DOHH2 (cell line): ENCODE measurements around the gene RPL32.
"Not testable (repeated sequence)": the region's sequence is repeated elsewhere in the genome, so short reads cannot be mapped to it uniquely, and the experiment has no call there.

ENCODE experiments used
- H3F3A ChIP-seq: fragments of 200-600 bp; sonication (generic), shearing (Covaris generic); 2 replicates; pipeline ENCODE4 v1.6.0; 2016; ENCODE audit warnings: antibody characterized with exemption, mild to moderate bottlenecking; ENCODE audit not compliant: control insufficient read depth, insufficient read depth
- H3K27ac ChIP-seq: fragments of 200-600 bp; sonication (generic); 2 replicates; pipeline ENCODE4 v1.5.1; 2014; ENCODE audit warnings: low read depth, mild to moderate bottlenecking, low read length, moderate library complexity
- H3K27me3 ChIP-seq: fragments of 200-600 bp; sonication (generic); 2 replicates; pipeline ENCODE4 v1.6.1; 2014; ENCODE audit warnings: mild to moderate bottlenecking, low read length, mixed read lengths; ENCODE audit not compliant: control insufficient read depth
- H3K36me3 ChIP-seq: fragments of 200-600 bp; sonication (generic); 2 replicates; pipeline ENCODE4 v1.6.1; 2014; ENCODE audit warnings: mild to moderate bottlenecking, low read length, moderate library complexity, mixed read lengths; ENCODE audit not compliant: control insufficient read depth
- H3K4me1 ChIP-seq: fragments of 200-600 bp; sonication (generic); 2 replicates; pipeline ENCODE4 v1.6.1; 2014; ENCODE audit warnings: mild to moderate bottlenecking, low read length, mixed read lengths; ENCODE audit not compliant: control insufficient read depth
- H3K4me2 ChIP-seq: fragments of 200-600 bp; sonication (generic); 2 replicates; pipeline ENCODE4 v1.6.0; 2014; ENCODE audit warnings: mild to moderate bottlenecking, low read length, moderate library complexity
- H3K4me3 ChIP-seq: fragments of 200-600 bp; sonication (generic); 2 replicates; pipeline ENCODE4 v1.5.1; 2014; ENCODE audit warnings: mild to moderate bottlenecking, low read length, mixed read lengths
- H3K79me2 ChIP-seq: fragments of 200-600 bp; sonication (generic); 2 replicates; pipeline ENCODE4 v1.6.1; 2014; ENCODE audit warnings: mild to moderate bottlenecking, low read length, mixed read lengths; ENCODE audit not compliant: control insufficient read depth
- H3K9me2 ChIP-seq: fragments of 200-600 bp; sonication (generic); replicated peaks from 2 replicates; pipeline ENCODE4 v1.6.1; 2014; ENCODE audit warnings: mild to moderate bottlenecking, low read length, mixed read lengths; ENCODE audit not compliant: control insufficient read depth
- H3K9me3 ChIP-seq: fragments of 200-600 bp; sonication (generic); 2 replicates; pipeline ENCODE4 v1.6.1; 2014; ENCODE audit warnings: antibody characterized with exemption, low read length, mixed read lengths; ENCODE audit not compliant: control insufficient read depth, insufficient read depth
- H4K20me1 ChIP-seq: fragments of 200-600 bp; sonication (generic); 2 replicates; pipeline ENCODE4 v1.6.0; 2014; ENCODE audit warnings: low read depth, mild to moderate bottlenecking, antibody characterized with exemption, low read length, moderate library complexity; ENCODE audit not compliant: control insufficient read depth, insufficient read depth
- CTCF ChIP-seq: fragments of 200-600 bp; sonication (generic); IDR thresholded peaks from one replicate; pipeline ENCODE4 v1.5.1; 2014; ENCODE audit warnings: antibody characterized with exemption, mild to moderate bottlenecking, low read depth, low read length; ENCODE audit not compliant: poor library complexity, severe bottlenecking
- EZH2phosphoT487 ChIP-seq: fragments of 200-600 bp; sonication (generic); IDR thresholded peaks from 2 replicates; pipeline ENCODE4 v1.6.1; 2017; ENCODE audit warnings: borderline replicate concordance, mild to moderate bottlenecking, antibody characterized with exemption, low read length, moderate library complexity, mixed read lengths

The RPL32 gene

GRCh38 chr3:12879191-12879815 is 37.9 kb upstream of the RPL32 start:
- H3K36me3 ChIP-seq, result no peaks in the 10 kb centered on the region
- H3K4me2 ChIP-seq, result no peak overlapping the region
- H3K4me1 ChIP-seq, result peaks cover 8% of the 10 kb centered on the region
- no peaks in the 10 kb centered on the region for H3K9me2 ChIP-seq
- no peaks in the 10 kb centered on the region; the same call in 1 of the 2 replicates for H3F3A ChIP-seq
- no peak for TF ChIP-seq CTCF
- H3K79me2 ChIP-seq, result no peaks in the 10 kb centered on the region
- no peak overlapping the region for H3K27ac ChIP-seq
- H3K27me3 ChIP-seq, result no peaks in the 10 kb centered on the region
- peaks cover 4% of the 10 kb centered on the region; the same call in 1 of the 2 replicates for H3K9me3 ChIP-seq
- H4K20me1 ChIP-seq, result no peaks in the 10 kb centered on the region
- no peak overlapping the region for H3K4me3 ChIP-seq

DNA sequence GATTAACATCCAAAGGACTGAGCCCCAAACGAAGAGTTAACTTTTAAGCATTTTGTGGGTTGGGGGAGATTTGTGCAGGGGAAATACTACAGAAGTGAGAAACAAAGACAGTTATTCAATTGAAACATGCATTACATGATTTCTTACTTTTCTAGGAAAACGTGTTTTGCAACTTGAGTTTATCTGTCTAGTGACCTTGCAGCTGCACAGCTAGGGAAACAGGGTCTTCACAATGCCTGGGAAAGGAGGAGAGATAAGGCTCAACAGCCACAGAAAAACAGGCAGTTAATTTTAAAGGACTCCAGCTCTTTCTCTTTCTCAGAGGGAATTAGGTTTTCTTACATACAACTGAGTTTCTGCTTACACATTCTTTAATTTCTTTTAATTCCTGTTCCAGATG is 37.4 kb upstream of the RPL32 start:
- H3K4me3 ChIP-seq, H3K27me3 ChIP-seq, H3F3A ChIP-seq, H3K79me2 ChIP-seq, H4K20me1 ChIP-seq, H3K4me1 ChIP-seq, H3K9me2 ChIP-seq, H3K27ac ChIP-seq, H3K9me3 ChIP-seq, H3K4me2 ChIP-seq, H3K36me3 ChIP-seq: not testable (repeated sequence)

DNA sequence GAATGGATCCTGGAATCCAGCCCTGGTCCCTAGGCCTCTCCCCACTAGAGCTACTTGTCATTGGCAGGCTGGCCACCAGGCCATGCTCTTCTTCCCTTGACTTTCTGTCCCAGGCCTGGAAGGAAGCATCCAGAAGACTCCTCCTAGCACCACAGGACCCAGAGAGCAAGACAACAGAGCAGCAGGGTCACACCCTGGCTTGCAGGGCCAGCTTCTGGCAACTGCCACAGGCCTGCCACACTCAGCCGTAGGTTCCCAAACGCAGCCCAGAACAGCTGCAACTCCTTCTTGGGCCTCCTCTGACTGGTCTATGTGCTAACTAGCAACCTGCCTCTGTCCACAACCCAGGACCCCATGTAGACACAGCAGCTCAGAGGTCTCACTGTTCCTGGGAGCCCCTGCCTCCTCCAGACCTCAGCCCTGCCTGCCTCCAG is 36.8 kb upstream of the RPL32 start:
- Histone ChIP-seq H3K36me3 (no peaks in the 10 kb centered on the region), H3K27me3 (no peaks in the 10 kb centered on the region)

DNA sequence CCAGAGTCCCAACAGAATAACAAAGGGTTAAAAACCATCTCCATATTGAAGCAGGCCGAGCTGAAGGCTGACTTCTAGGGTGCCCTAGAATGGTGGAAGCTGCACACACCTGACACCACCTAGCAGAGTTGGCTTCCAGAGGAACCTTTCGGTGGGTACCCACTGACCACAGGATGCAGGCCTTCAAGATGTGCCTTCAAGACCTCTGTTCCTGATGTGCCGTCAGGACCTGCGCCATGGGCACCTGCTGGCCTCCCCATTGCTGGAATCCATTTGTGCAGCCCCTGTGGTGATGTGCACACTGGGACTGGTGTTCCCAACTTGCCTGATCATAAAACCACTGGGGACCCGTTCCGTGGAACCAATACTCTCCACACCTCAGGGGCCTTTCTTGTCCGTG is 35.7 kb upstream of the RPL32 start:
- no peak for TF ChIP-seq EZH2phosphoT487
- TF ChIP-seq CTCF, result no peak
- Histone ChIP-seq H3K27ac (no peak overlapping the region), H3F3A (no peaks in the 10 kb centered on the region; the same call in 1 of the 2 replicates), H3K4me3 (no peak overlapping the region), H3K4me1 (peaks cover 1% of the 10 kb centered on the region), H3K9me3 (no peaks in the 10 kb centered on the region), H3K4me2 (no peak overlapping the region), H3K79me2 (no peaks in the 10 kb centered on the region), H4K20me1 (no peaks in the 10 kb centered on the region), H3K36me3 (no peaks in the 10 kb centered on the region), H3K9me2 (no peaks in the 10 kb centered on the region), H3K27me3 (no peaks in the 10 kb centered on the region)

More for the DNA sequence above, 36.8 kb upstream of the RPL32 start:
- Histone ChIP-seq H3K4me3 (no peak overlapping the region), H3K4me1 (peaks cover 8% of the 10 kb centered on the region), H3K27ac (no peak overlapping the region), H3K9me2 (no peaks in the 10 kb centered on the region), H3K4me2 (no peak overlapping the region), H3F3A (no peaks in the 10 kb centered on the region; the same call in 1 of the 2 replicates), H3K79me2 (no peaks in the 10 kb centered on the region), H4K20me1 (no peaks in the 10 kb centered on the region), H3K9me3 (no peaks in the 10 kb centered on the region)
- TF ChIP-seq EZH2phosphoT487 (no peak), CTCF (no peak)
